Glutamatergic neuron (in vitro differentiated cells): ENCODE data around the gene KATNAL2. TPM values are rescaled to one million over a fixed set of nuclear protein-coding genes. Genes with fewer than 3 reads are reported as not detected.

Experiments used
- DNase-seq: peaks from one replicate; pipeline ENCODE4 v3.0.0; 2022
- H3K27ac Mint-ChIP-seq: one replicate; pipeline ENCODE4 v1.8.0; 2020; ENCODE audit warnings: mild to moderate bottlenecking, mixed read lengths, inconsistent platforms; ENCODE audit not compliant: unreplicated experiment
- H3K27me3 Mint-ChIP-seq: one replicate; pipeline ENCODE4 v1.8.0; 2020; ENCODE audit warnings: mild to moderate bottlenecking, moderate library complexity, mixed read lengths, inconsistent platforms; ENCODE audit not compliant: unreplicated experiment
- H3K36me3 Mint-ChIP-seq: one replicate; pipeline ENCODE4 v1.8.0; 2020; ENCODE audit warnings: mild to moderate bottlenecking, mixed read lengths, inconsistent platforms; ENCODE audit not compliant: unreplicated experiment
- H3K4me1 Mint-ChIP-seq: one replicate; pipeline ENCODE4 v1.8.0; 2020; ENCODE audit warnings: mild to moderate bottlenecking, low read depth, mixed read lengths, inconsistent platforms; ENCODE audit not compliant: unreplicated experiment
- H3K4me3 Mint-ChIP-seq: one replicate; pipeline ENCODE4 v1.8.0; 2020; ENCODE audit warnings: mild to moderate bottlenecking, mixed read lengths, inconsistent platforms; ENCODE audit not compliant: unreplicated experiment
- H3K9me3 Mint-ChIP-seq: one replicate; pipeline ENCODE4 v1.8.0; 2020; ENCODE audit warnings: mild to moderate bottlenecking, moderate library complexity, mixed read lengths, inconsistent platforms; ENCODE audit not compliant: unreplicated experiment
- total RNA-seq: library from RNA; stranded (reverse); fragmentation: NEBNext Ultra II Directional; extraction: Animal tissue kit (Norgen Biotek cat#: 25700); gene quantifications from one replicate; pipeline ENCODE4 v1.2.1, GENCODE V29; 2021; ENCODE audit not compliant: unreplicated experiment
- TF ChIP-seq, protein P1 (sequence below): fragments of 200-600 bp; sonication (generic); IDR thresholded peaks from one replicate; pipeline ENCODE4 v1.5.0; 2021; ENCODE audit not compliant: partially characterized antibody, unreplicated experiment

The KATNAL2 gene
- total RNA-seq, 1 donor from 2014 or later: 2.4 TPM

GRCh38 chr18:46915800-46916550 is 1.4 kb upstream of the KATNAL2 start:
- peak overlapping the region; percentile 94 for H3K4me3 Mint-ChIP-seq
- no peak for DNase-seq
- H3K36me3 Mint-ChIP-seq: no peaks in the 10 kb centered on the region
- H3K27ac Mint-ChIP-seq: no peak overlapping the region
- H3K9me3 Mint-ChIP-seq: peaks cover 4% of the 10 kb centered on the region
- TF ChIP-seq, protein P1, sequence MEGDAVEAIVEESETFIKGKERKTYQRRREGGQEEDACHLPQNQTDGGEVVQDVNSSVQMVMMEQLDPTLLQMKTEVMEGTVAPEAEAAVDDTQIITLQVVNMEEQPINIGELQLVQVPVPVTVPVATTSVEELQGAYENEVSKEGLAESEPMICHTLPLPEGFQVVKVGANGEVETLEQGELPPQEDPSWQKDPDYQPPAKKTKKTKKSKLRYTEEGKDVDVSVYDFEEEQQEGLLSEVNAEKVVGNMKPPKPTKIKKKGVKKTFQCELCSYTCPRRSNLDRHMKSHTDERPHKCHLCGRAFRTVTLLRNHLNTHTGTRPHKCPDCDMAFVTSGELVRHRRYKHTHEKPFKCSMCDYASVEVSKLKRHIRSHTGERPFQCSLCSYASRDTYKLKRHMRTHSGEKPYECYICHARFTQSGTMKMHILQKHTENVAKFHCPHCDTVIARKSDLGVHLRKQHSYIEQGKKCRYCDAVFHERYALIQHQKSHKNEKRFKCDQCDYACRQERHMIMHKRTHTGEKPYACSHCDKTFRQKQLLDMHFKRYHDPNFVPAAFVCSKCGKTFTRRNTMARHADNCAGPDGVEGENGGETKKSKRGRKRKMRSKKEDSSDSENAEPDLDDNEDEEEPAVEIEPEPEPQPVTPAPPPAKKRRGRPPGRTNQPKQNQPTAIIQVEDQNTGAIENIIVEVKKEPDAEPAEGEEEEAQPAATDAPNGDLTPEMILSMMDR: no peak
- H3K4me1 Mint-ChIP-seq: peaks cover 6% of the 10 kb centered on the region
- H3K27me3 Mint-ChIP-seq: peaks cover 2% of the 10 kb centered on the region

DNA sequence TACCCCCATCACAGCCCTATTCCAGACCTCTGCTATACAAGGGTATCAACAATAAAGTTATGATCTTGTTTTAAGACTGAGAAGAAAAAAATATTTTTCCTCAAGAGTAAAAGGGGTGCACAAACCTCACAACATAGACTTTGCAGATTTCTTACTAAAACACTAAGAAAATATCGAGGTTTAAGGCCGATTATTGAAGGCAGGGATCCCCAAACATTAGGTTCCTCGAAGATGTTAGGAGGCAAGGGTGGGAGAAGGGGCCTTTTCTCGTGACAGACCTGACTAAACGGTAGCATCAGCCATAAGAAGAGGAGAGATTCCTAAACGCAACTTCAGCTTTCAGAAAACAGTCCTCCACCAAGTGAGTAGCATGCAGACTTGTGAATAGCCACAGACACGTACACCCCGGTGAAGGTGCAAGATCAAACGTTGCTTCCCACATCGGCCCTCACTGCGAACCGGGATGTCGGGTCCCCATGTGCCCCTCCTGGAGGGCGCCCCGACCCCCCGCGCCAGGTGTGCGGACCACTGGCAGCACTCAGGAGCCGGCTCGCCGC is 773 bp upstream of the KATNAL2 start:
- H3K4me3 Mint-ChIP-seq: peak overlapping the region; percentile 94

DNA sequence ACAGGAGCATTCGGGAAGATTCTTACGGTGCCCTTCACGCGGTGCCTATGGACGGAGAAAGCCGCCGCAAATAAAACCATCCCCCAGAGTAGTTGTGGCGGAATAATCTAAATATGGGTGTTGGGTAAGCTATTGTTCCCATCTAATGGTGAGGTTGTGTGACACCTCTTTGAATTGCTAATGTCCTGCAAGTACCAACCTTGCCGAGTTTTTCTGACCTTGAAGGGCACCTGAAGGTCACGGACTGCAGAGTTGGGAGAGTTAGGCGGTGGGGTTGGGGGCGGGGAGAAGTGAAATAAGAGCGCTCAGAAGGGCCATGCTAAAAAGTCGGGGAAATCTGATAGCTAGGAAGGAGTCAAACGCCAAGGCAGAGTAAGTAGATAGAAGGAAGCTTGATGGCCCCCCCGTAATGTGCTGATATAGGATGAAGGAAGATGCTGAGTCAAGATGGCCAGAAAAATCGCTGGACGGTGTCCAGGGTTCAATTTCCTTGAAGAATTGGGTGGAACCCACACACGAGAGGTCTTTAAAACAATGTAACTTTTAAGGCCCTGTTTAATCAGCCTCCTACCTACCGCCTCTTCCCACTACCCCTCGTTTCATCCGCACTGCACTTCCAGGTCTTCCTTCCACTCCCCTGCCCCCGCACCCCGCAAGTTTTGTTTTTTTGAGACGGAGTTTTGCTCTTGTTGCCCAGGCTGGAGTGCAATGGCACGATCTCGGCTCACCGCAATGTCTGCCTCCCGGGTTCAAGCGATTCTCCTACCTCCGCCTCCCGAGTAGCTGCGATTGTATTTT is 600 bp downstream of the KATNAL2 start:
- Mint-ChIP-seq H3K27me3 (peaks cover 2% of the 10 kb centered on the region), H3K27ac (peak overlapping the region; percentile 1), H3K36me3 (no peaks in the 10 kb centered on the region), H3K4me3 (peak overlapping the region; percentile 82), H3K4me1 (peaks cover 6% of the 10 kb centered on the region), H3K9me3 (peaks cover 4% of the 10 kb centered on the region)
- DNase-seq: no peak
- TF ChIP-seq, protein P1: no peak

More for the DNA sequence above, 773 bp upstream of the KATNAL2 start:
- TF ChIP-seq, protein P1: no peak
- Mint-ChIP-seq H3K36me3 (no peaks in the 10 kb centered on the region), H3K9me3 (peaks cover 4% of the 10 kb centered on the region), H3K27ac (peak overlapping the region; percentile 77), H3K27me3 (peaks cover 2% of the 10 kb centered on the region), H3K4me1 (peaks cover 6% of the 10 kb centered on the region)
- no peak for DNase-seq

GRCh38 chr18:46920067-46920466 is 2.7 kb downstream of the KATNAL2 start:
- Mint-ChIP-seq H3K4me3 (no peak overlapping the region), H3K27ac (no peak overlapping the region), H3K9me3 (peaks cover 4% of the 10 kb centered on the region), H3K4me1 (peaks cover 6% of the 10 kb centered on the region), H3K36me3 (no peaks in the 10 kb centered on the region), H3K27me3 (peaks cover 2% of the 10 kb centered on the region)
- TF ChIP-seq, protein P1: no peak
- no peak for DNase-seq

DNA sequence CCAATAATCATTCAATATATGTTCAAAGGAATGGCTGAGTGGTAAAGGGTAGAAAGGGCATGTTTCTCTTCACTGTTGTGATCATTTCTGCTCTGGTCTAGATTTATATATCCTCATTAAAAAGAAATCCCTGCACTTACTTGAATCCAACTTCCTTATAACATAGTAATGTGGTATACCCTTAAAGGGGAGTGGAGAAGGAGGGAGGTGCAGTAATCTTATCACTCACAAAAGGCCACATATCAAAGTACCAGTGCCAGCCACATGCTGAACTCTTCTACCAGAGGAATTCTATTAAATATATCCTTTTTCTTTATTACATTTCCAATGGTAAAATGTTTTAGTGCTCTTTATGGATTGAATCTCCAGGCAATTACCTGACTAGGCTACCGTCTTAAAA is 3.3 kb downstream of the KATNAL2 start:
- TF ChIP-seq, protein P1: no peak
- Mint-ChIP-seq H3K9me3 (peaks cover 4% of the 10 kb centered on the region), H3K27me3 (peaks cover 2% of the 10 kb centered on the region), H3K36me3 (no peaks in the 10 kb centered on the region), H3K27ac (no peak overlapping the region), H3K4me3 (no peak overlapping the region), H3K4me1 (peaks cover 6% of the 10 kb centered on the region)
- DNase-seq: no peak
